K562 (cell line): Measurements from ENCODE around the gene FBXW2. TPM values are rescaled to one million over a fixed set of nuclear protein-coding genes. Genes with fewer than 3 reads are reported as not detected.

ENCODE experiments used
- ARNT ChIP-seq, 2 experiments: fragments of 450-650 bp; IDR thresholded peaks; 2 replicates each; pipeline ENCODE4 v1.6.1; 2016; ENCODE audit warnings: mild to moderate bottlenecking in 1 of 2
- ATF1 ChIP-seq, 2 experiments: fragments of 450-650 bp in 1 of 2; IDR thresholded peaks; 2 replicates each; pipeline ENCODE4 v1.6.1; 2016; ENCODE audit warnings: missing compliant biosample characterization in 1 of 2, missing genetic modification characterization in 1 of 2
- CBFA2T3 ChIP-seq: fragments of 450-650 bp; IDR thresholded peaks from 2 replicates; pipeline ENCODE4 v1.6.1; 2017
- FOXA3 ChIP-seq, 2 experiments: fragments of 450-650 bp in 1 of 2; sonication (generic) in 1 of 2; formaldehyde crosslinking; IDR thresholded peaks in 1 of 2; conservative IDR thresholded peaks in 1 of 2; 2 replicates each; pipeline versions ENCODE4 v1.4.0 to v1.8.0; 2020 to 2022; ENCODE audit warnings: mild to moderate bottlenecking in 2 of 2, missing genetic modification reagents in 1 of 2
- HDAC2 ChIP-seq: fragments of 450-650 bp; IDR thresholded peaks from 2 replicates; pipeline ENCODE4 v1.6.1; 2016; ENCODE audit warnings: mild to moderate bottlenecking
- PML ChIP-seq: IDR thresholded peaks from 2 replicates; pipeline ENCODE4 v1.6.1; 2012; ENCODE audit warnings: low read length, inconsistent platforms
- RBM14 ChIP-seq: fragments of 200-400 bp; formaldehyde crosslinking; IDR thresholded peaks from 2 replicates; pipeline ENCODE4 v1.6.1; 2018; ENCODE audit warnings: low read depth, mild to moderate bottlenecking, low read length, moderate library complexity, borderline replicate concordance; ENCODE audit not compliant: insufficient read depth
- SOX6 ChIP-seq: fragments of 450-650 bp; IDR thresholded peaks from 2 replicates; pipeline ENCODE4 v1.6.1; 2014; ENCODE audit warnings: mild to moderate bottlenecking
- ZBTB7A ChIP-seq: IDR thresholded peaks from 2 replicates; pipeline ENCODE4 v1.6.1; 2011; ENCODE audit warnings: low read depth, mild to moderate bottlenecking, low read length, moderate library complexity, borderline replicate concordance; ENCODE audit not compliant: control insufficient read depth
- polyA plus RNA-seq, 8 experiments: library from polyadenylated mRNA; depleted of rRNA in 4 of 8; stranded (reverse) in 5 of 8; unstranded in 3 of 8; fragments of >200 nt; fragmentation: Nextera tagmentation in 2 of 8; fragmentation: Illumina TruSeq in 1 of 8; extraction: Ambion mirVana in 2 of 8; extraction: Trizol in 1 of 8; gene quantifications; 2 replicates each; pipeline versions ENCODE4 v1.2.1 to v1.2.3, GENCODE V29; 2011 to 2014; ENCODE audit warnings: inconsistent platforms in 1 of 8, missing spikeins in 1 of 8
- total RNA-seq, 7 experiments: library from RNA; depleted of rRNA in 6 of 7; stranded (reverse); fragments of >200 nt in 6 of 7; fragmentation: Illumina TruSeq in 2 of 7; extraction: Trizol in 2 of 7; gene quantifications; 2 replicates each; pipeline versions ENCODE4 v1.2.1 to v1.2.3, GENCODE V29; 2011 to 2021; ENCODE audit warnings: low replicate concordance in 1 of 7
- TF ChIP-seq, protein P1 (sequence below), 3 experiments: fragments of 200-800 bp in 1 of 3; fragments of 250-450 bp in 1 of 3; fragments of 450-650 bp in 1 of 3; sonication (Bioruptor Pico) in 1 of 3; sonication (Bioruptor generic) in 1 of 3; formaldehyde crosslinking in 1 of 3; IDR thresholded peaks; 2 replicates each; pipeline versions ENCODE4 v1.6.1 to v1.8.0; 2016 to 2022; ENCODE audit warnings: mild to moderate bottlenecking in 2 of 3, missing genetic modification characterization in 2 of 3, missing compliant biosample characterization in 1 of 3, moderate library complexity in 1 of 3
- TF ChIP-seq, protein P2 (sequence below): fragments of 450-650 bp; IDR thresholded peaks from 2 replicates; pipeline ENCODE4 v1.6.1; 2016
- TF ChIP-seq, protein P3 (sequence below): sonication (generic); formaldehyde crosslinking; IDR thresholded peaks from 2 replicates; pipeline ENCODE4 v1.8.0; 2022; ENCODE audit warnings: missing genetic modification reagents, mild to moderate bottlenecking, borderline replicate concordance

FBXW2 gene
- total and polyA plus RNA-seq, 9 of the 15 experiments (the other 6 are each of a cell fraction or from before 2014, with no cell fraction given) = 2.5 to 57.8 (median 28.1) TPM

DNA sequence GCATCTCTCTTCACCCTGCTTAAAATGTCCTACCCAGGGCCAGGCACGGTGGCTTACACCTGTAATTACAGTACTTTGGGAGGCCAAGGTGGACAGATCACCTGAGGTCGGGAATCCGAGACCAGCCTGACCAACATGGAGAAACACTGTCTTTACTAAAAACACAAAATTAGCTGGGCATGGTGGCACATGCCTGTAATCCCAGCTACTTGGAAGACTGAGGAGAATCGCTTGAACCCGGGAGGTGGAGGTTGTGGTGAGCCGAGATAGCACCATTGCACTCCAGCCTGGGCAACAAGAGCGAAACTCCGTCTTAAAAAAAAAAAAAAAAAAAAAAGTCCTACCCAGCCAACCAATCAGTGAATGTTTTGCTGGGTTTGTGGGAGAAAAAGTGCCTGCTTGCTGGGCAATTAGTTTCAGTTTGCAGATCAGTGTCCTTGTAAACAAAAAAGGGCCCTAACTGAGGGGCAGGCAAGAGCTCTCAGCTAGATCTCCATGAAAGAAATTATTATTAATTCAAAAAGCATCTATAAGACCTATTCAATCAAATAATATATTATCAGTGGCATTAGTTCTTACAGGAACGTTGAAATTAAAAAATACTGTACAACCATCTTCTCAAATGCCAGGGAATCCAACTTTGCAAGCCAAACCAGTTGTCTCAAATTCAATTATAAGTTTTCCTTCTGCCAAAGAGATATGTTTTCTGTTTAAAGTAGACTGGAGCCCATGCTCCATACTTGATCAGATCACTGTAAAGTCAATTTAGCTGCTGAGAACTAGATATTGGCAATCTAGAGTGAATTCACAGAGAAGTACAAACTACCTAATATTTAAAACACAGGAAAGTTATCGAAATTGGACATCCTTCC is 82.9 kb downstream of the FBXW2 start (continued):
- TF ChIP-seq, protein P1, sequence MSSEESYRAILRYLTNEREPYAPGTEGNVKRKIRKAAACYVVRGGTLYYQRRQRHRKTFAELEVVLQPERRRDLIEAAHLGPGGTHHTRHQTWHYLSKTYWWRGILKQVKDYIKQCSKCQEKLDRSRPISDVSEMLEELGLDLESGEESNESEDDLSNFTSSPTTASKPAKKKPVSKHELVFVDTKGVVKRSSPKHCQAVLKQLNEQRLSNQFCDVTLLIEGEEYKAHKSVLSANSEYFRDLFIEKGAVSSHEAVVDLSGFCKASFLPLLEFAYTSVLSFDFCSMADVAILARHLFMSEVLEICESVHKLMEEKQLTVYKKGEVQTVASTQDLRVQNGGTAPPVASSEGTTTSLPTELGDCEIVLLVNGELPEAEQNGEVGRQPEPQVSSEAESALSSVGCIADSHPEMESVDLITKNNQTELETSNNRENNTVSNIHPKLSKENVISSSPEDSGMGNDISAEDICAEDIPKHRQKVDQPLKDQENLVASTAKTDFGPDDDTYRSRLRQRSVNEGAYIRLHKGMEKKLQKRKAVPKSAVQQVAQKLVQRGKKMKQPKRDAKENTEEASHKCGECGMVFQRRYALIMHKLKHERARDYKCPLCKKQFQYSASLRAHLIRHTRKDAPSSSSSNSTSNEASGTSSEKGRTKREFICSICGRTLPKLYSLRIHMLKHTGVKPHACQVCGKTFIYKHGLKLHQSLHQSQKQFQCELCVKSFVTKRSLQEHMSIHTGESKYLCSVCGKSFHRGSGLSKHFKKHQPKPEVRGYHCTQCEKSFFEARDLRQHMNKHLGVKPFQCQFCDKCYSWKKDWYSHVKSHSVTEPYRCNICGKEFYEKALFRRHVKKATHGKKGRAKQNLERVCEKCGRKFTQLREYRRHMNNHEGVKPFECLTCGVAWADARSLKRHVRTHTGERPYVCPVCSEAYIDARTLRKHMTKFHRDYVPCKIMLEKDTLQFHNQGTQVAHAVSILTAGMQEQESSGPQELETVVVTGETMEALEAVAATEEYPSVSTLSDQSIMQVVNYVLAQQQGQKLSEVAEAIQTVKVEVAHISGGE (CRISPR knock-in tag; IDR thresholded peaks at IDR 0.05) = 0 out of 6 replicates have a peak, but pooled peaks of 1 of the 3 experiments have one; percentile 24
- TF ChIP-seq ZBTB7A = no peak
- no peak for TF ChIP-seq RBM14
- TF ChIP-seq, protein P2, sequence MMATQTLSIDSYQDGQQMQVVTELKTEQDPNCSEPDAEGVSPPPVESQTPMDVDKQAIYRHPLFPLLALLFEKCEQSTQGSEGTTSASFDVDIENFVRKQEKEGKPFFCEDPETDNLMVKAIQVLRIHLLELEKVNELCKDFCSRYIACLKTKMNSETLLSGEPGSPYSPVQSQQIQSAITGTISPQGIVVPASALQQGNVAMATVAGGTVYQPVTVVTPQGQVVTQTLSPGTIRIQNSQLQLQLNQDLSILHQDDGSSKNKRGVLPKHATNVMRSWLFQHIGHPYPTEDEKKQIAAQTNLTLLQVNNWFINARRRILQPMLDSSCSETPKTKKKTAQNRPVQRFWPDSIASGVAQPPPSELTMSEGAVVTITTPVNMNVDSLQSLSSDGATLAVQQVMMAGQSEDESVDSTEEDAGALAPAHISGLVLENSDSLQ = no peak
- no peak for TF ChIP-seq ATF1 (CRISPR knock-in tag; IDR thresholded peaks at IDR 0.05)
- no peak for TF ChIP-seq ATF1 (tag; IDR thresholded peaks at IDR 0.05)
- 0 out of 4 replicates have a peak, but pooled peaks of 1 of the 2 experiments have one; percentile 27 for TF ChIP-seq ARNT (IDR thresholded peaks at IDR 0.05)
- 0 out of 4 replicates have a peak, but pooled peaks of 1 of the 2 experiments have one; percentile 19 for TF ChIP-seq FOXA3 (CRISPR knock-in tag; conservative IDR thresholded peaks at IDR 0.05 in 1 of 2, IDR thresholded peaks at IDR 0.05 in 1 of 2)
- TF ChIP-seq, protein P3, sequence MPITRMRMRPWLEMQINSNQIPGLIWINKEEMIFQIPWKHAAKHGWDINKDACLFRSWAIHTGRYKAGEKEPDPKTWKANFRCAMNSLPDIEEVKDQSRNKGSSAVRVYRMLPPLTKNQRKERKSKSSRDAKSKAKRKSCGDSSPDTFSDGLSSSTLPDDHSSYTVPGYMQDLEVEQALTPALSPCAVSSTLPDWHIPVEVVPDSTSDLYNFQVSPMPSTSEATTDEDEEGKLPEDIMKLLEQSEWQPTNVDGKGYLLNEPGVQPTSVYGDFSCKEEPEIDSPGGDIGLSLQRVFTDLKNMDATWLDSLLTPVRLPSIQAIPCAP (CRISPR knock-in tag) = no peak
- TF ChIP-seq PML = no peak
- TF ChIP-seq CBFA2T3 = 0 out of 2 replicates have a peak, but pooled peaks have one; percentile 6
- TF ChIP-seq HDAC2 = 0 out of 2 replicates have a peak, but pooled peaks have one; percentile 18
- no peak for TF ChIP-seq SOX6
